HG02610 (cell line): Measurements from ENCODE around the gene LRP10.
"Not testable (repeated sequence)": the region's sequence is repeated elsewhere in the genome, so short reads cannot be mapped to it uniquely, and the experiment has no call there.

Source experiments
- ATAC-seq: cut with Tn5 transposase; IDR thresholded peaks from one replicate; pipeline ENCODE4 v1.9.1; 2021; ENCODE audit warnings: mild to moderate bottlenecking, moderate library complexity; ENCODE audit not compliant: unreplicated experiment

Gene LRP10

DNA sequence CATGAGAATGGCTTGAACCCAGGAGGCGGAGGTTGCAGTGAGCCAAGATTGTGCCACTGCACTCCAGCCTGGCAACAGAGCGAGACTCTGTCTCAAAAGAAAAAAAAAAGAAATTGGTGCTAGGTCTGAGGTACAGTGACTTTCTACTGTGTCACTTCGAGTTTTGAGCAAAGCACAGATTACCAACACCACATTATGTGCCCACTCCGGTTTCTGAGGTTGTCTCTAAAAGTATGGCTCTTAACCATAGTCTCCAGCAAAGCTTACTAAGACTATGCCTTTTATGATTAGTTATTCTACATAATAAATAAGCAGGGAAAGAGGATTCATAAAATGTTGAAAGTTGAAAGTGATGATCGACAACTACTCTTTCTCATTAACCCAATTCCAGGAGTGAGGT lies 39.4 kb downstream of the LRP10 start:
- no peak for ATAC-seq

DNA sequence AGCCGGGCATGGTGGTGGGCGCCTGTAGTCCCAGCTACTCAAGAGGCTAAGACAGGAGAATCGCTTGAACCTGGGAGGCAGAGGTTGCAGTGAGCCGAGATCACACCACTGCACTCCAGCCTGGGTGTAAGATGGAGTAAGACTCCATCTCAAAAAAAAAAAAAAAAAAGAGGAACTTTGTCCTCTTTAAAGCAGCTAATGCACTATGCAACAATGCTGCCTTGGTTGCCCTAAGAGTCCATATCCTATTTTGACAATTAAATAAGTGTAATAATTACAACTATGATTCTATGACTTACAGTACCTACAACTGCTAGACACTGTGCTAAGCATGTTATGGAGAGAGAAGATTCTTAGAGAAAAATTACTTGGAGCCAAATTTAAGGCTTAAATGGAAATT lies 43.3 kb downstream of the LRP10 start:
- not testable (repeated sequence) for ATAC-seq

DNA sequence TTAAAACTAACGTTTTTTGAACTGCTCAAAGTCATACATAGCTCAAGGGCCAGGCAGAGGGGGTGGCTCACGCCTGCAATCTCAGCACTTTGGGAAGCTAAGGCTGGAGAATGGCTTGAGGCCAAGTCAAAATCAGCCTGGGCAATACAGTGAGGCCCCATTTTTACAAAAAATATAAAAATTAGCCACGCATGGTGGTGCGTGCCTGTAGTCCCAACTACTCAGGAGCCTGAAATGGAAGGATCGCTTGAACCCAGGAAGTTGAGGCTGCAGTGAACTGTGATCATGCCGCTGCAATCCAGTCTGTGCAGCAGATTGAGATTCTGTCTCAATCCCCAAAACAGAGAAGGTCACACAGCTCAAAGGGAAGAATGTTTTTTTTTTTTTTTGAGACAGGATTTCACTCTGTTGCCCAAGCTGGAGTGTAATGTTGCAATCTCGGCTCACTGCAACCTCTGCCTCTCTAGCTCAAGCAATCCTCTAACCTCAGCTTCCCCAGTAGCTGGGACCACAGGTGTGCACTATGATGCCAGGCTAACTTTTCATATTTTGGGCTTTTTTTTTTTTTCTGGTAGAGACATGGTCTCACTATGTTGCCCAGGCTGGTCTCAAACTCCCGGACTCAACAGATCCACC lies 44.5 kb downstream of the LRP10 start:
- ATAC-seq, result no peak

DNA sequence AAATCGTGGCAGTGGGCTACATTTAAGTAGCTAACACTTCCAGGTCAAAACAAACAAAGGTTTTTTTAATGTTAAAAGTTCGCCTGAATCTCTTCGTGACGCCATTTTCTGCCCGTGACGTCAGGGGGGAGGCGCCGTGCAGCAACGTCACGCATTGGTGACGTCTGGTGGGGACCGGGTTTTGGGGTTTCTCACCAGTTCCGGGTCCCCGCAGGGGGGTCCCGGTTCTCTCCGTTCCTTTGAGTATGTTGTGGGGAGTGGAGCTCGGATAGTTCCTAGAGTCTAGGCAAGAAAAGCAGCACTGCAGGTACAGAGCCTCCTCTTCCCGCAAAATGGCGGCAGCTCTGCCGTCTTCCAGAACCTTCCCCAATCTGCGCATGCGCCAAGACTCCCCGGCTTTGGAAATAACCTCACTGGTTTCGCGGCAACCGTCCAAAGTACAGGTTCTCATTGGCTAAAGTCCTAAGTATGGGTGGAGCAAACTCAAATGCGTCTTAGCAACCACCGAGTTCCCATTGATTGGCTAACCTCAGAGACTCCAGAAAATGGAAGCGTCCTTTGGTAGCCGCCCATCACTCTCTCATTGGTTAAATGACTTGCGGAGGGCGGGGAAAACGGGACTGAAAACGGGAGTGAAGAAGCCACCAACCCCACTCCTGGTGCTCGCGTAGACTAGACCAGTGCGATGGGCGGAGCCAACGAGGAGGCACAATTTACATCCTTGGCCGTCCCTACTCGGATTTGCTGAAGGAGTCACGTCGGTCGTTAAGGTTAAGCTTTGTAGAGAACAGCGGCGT lies 47.5 kb downstream of the LRP10 start, which contains the start of gene RBM23:
RBM23 (minus strand) TSS at position 346 of the 797 bp plus-strand sequence.
- peak; percentile 94 for ATAC-seq

DNA sequence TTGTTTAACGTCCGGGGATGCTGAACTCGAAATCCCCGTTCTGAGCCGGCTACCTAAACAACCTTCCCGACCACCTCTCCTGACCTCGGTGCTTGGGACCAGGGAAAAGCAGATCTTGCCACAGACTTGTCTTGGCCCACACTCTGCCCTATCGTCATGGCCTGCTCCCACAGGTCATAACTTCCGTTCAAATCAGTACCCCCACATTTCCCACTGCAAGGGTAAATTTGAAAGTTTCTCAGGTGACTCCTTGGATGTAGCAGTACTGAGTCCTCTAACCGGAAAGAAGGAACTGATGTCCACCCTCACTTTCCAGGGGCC lies 48.0 kb downstream of the LRP10 start:
- ATAC-seq, result no peak

DNA sequence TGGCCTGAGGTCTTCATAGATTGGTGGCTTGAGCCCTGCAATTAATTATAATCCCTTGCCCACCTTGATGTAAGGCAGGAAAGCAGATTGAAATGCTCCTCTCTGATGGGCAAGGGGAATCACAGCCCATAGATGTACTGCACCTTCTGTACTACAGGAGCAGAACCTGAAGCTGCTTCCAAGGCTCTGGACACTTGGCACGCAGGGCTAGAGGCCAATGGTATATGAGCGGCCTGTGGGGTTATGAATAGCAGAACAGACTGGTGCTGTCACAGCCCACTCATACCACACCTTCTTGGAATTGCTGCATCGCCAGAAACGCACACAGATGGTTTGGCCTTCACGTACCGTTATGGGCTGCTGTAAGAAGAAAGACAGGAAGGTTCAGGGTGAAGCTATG lies 49.2 kb downstream of the LRP10 start:
- no peak for ATAC-seq

DNA sequence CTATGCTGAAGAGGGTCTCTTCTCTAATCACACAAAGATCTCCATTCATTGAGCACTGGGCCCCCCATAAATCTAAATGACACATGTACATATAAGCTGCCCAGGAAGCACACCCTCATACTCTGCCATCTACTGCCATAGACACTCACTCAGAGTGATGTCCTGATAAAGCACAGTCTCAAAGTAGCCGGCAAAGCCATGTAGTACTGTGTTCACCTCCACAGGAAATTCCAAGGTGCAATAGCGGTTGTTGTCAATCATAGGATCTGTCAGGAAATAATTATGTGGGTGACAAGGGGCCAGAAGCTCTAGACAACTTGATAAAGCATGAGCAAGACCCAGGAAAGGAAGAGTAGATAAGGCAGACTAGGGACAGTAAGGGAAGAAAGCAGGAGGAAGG lies 50.8 kb downstream of the LRP10 start:
- no peak for ATAC-seq

DNA sequence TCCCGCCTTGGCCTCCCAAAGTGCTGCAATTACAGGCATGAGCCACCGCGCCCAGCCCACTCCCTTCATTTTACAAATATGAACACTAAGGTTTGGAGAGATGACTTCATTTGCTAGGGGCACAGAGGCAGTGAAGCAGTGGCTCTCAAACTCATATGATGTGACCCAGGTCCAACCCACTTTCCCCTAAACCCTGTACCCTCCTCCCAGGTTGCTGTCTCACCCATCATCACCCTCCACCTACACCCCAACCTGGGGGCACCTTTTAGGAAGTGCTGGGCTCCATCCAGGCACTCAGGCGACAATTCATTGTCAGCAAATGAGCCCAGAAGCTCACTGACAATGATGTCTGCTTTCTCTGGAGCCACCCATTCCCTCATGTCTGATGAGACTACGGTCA lies 52.2 kb downstream of the LRP10 start:
- ATAC-seq, result no peak

DNA sequence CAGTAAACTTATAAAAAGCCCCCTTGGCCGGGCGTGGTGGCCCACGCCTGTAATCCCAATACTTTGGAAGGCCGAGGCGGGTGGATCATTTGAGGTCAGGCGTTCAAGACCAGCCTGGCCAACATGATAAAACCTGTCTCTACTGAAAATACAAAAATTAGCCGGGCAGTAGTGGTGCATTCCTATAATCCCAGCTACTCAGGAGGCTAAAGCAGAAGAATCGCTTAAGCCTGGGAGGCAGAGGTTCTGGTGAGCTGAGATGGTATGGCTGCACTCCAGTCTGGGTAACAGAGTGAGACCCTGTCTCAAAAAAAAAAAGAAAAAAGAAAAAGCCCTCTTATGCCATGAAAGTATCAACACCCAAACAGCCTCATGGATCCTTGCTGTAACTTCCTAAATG lies 54.0 kb downstream of the LRP10 start:
- ATAC-seq, result no peak

DNA sequence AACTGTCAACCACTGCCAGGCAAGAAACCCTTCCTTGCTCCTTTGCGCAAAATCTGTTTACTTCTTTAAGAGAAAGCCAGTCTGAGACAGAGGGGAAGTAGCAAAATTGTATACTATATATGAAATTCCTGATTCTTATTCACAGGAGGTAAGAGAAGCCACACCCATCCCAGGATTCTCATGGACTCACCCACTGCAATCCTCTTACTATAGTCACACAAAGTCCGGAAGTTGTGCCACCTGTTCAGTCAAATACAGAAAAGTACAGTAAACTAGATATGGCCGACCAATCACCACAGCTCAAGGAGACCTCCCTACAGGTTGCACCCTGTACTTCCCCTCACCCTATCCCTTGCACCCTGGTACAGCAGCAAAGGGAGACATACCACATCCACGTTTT lies 54.8 kb downstream of the LRP10 start:
- ATAC-seq, result no peak

DNA sequence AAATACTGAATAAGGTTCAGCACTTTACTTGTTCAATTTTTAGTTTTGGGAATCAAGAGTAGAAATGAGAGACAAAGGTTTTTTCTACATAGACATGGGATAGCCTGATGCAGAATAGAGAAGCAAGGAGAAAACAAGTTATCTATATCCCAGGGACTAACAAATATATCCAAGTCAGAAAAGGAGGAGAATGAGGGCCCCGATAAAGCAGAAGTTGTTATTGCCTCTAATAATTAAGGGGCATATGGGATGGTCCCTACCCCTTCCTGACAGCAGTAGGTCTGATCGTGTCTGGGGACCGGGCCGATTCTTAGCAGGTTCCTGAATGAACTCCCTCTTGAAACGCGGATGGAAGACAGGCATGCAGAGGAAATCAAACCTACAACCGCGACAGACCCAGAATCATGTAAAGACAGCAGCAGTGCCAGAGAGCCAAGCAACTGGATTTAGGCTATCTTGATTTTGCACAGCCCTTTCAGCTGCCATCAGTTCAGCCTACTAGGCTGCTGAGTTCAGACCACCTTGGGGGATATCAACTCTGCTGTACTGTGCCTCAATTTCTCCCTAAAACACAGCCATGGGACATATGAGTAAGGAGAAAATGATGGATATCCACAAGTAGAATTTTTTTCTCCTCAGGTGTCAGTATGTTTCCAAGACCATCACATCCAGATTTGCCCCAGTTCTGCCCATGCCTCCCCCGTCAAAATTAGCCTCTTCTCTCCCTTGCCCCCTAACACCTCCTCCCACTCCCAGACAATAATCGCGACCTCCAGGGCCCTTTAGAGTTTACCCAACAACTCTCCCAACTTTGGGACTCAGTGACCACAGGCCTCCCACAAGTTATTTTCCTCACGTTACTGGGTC lies 56.9 kb downstream of the LRP10 start:
- no peak for ATAC-seq

DNA sequence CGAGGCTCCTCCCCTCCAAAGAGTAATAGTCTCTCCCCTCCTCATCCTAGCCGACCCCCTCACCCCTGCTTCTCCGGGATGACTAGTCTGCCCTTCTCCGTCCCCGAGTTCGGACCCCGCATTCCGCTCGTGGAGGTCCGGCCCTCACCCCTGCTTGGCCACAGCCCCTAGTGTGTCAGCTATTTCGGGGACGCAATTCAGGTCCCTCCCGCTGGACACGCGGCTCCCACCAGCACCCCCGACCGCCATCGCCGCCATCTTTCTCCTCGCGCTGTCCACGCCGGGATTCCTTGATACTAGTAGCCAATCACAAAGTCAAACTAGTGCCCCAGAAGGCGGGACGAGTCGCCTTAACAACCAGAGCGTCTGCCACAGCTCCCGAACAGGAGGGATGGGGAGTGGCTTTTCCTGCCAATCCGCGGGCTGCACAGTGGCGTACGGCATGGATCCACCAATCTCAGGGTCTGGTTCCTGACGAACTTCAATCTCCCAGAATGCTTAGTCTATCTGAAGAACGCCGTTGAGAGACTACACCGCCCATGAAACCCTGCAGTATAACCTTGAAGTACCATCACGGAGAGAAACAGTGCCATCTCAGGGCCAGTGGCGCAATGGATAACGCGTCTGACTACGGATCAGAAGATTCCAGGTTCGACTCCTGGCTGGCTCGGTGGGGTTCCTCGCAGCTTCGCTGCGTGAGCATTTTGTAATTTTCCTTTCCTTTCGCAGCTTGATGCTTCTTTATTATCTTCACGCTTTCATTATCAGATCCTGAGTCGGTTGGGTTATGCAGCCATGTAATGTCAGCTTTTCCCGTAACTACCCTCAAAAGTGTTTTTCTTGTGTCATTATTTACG lies 57.8 kb downstream of the LRP10 start, which contains the start of gene PRMT5:
PRMT5 (minus strand) TSS at position 273 of the 857 bp plus-strand sequence; CDS start at position 258, 15 bp downstream.
- ATAC-seq, result peak; percentile 92

DNA sequence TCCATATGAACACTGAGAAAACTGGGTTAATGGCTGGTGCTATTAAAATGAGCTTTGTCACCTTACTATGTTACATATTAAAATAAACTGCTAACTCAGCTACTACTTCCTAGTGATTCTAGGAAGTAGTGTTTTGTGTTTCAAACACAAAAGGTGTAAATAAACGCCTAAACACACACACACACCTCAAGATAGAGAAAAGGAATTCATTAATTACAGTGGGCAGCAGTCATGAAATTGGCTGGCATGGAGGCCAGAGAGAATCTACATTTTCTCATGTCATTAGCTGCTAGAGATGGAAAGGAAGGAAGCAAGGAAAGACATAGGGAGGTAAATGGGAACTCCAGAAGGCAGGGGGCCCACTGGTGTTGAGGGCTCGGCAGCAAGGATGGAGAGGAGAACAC lies 58.4 kb downstream of the LRP10 start:
- no peak for ATAC-seq
